ENCODE measurements around the gene RPS24.

- TF ChIP-seq FOXA1 (IDR thresholded peaks at IDR 0.05) (no peak), CTCF (IDR thresholded peaks at IDR 0.05; ENCODE audit: low read depth, low read length, missing input control) (no peak), RXRA (IDR thresholded peaks at IDR 0.05) (no peak), EGR1 (IDR thresholded peaks at IDR 0.05; ENCODE audit: low read depth in 2 of 2) (no peak), ATF3 (IDR thresholded peaks at IDR 0.05) (no peak), RAD21 (IDR thresholded peaks at IDR 0.05) (no peak)
Observed at GRCh38 chr10:78071140-78071856, 37.6 kb downstream of the RPS24 start.
